ENCODE data around the gene TRMT6. TPM values are rescaled to one million over a fixed set of nuclear protein-coding genes. Genes with fewer than 3 reads are reported as not detected.

TRMT6 gene
- total and polyA plus RNA-seq, 10 of the 15 experiments (the other 5 are each of a cell fraction or from before 2014, with no cell fraction given), result 18.2 to 35.5 (median 22.6) TPM

DNA sequence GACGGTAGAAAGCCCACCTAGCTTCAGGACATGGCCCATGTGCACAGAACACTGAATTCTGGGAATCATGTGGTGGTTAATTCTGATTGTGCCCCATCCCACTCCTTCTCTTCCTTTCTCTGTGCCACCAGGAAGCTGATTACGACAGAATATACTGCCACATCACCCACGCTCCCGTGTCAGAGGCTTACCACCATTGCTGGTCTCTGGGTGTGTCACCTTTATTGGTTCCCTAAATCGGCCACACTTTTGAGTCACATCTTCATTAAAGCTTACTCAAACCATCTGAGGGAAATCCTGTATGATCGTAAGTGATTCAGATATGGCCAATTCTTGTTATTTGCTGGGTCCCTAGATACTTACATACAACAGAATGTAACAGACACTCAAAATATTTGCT, 3.1 kb downstream of the TRMT6 start:
- POLR2A ChIA-PET, result no interaction called here
- SMC1A ChIA-PET (ENCODE audit: uncharacterized antibody, unreplicated experiment), result interaction anchor here (0.8 to 1.4 kb wide), 5 partner anchors 12 to 415 kb away, joined by 3 to 4 read pairs (median 3); no protein-coding TSS in a partner anchor
- peaks cover 42% of the 10 kb centered on the region for H3K79me2 ChIP-seq (ENCODE audit: control insufficient read depth, insufficient read depth, low read length)
- RAD21 ChIA-PET (ENCODE audit: unreplicated experiment), result no interaction called here
- 0 out of 2 replicates have a peak overlapping the region, but pooled peaks have one; percentile 5 for H3K4me2 ChIP-seq (ENCODE audit: control insufficient read depth, insufficient read depth)
- H3K27me3 ChIP-seq (replicated peaks in 1 of 2; ENCODE audit: control insufficient read depth in 2 of 2, insufficient read depth in 2 of 2, low read length in 1 of 2), result no peaks in the 10 kb centered on the region
- H3K4me1 ChIP-seq (ENCODE audit: control insufficient read depth, insufficient read depth, low read length), result no peaks in the 10 kb centered on the region
- BruUV-seq (replicated peaks), result no TSS peak
- no peaks in the 10 kb centered on the region for H4K20me1 ChIP-seq (ENCODE audit: control insufficient read depth, insufficient read depth)
- peaks cover 4 to 21% of the 10 kb centered on the region in 2 experiments for H3K36me3 ChIP-seq (ENCODE audit: control insufficient read depth in 2 of 2, insufficient read depth in 2 of 2, low read length in 1 of 2)
- intact Hi-C loops (cut with micrococcal nuclease; ENCODE audit: unreplicated experiment), result no loop called here
- DNase-seq (ENCODE audit: low read depth, low spot score), result no peak
- ATAC-seq, result peak; percentile 36
- no peak overlapping the region for H3K27ac ChIP-seq (ENCODE audit: control insufficient read depth, insufficient read depth)
- TF ChIP-seq JUNB (IDR thresholded peaks at IDR 0.05) (0 out of 2 replicates have a peak, but pooled peaks have one; percentile 17), PML (IDR thresholded peaks at IDR 0.05; ENCODE audit: low read length) (no peak), SREBF2 (IDR thresholded peaks at IDR 0.05; ENCODE audit: low read length) (no peak), YY1 (IDR thresholded peaks at IDR 0.05; ENCODE audit: low read depth, low read length) (0 out of 2 replicates have a peak, but pooled peaks have one; percentile 32)
- H3K9me3 ChIP-seq (replicated peaks; ENCODE audit: control insufficient read depth, insufficient read depth, low read length), result no peaks in the 10 kb centered on the region
- 53% methylated on average over 6 of the region's 6 CpGs for WGBS (ENCODE audit: insufficient coverage, insufficient replicate concordance, low lambda C conversion rate, missing lambda C conversion rate)
- no peak overlapping the region for H3K9ac ChIP-seq (ENCODE audit: control insufficient read depth, insufficient read depth, low read length)
- in situ Hi-C loops (cut with MboI), result no loop called here
- no peak for FAIRE-seq
- H2AFZ ChIP-seq (ENCODE audit: control insufficient read depth, low read depth, low read length), result no peak overlapping the region
- H3K4me3 ChIP-seq, result 0 out of 2 replicates have a peak overlapping the region, but pooled peaks have one; percentile 7
- CTCF ChIA-PET, result interaction anchor here (1.1 to 2.7 kb wide), 4 partner anchors 9 to 419 kb away, joined by 3 to 9 read pairs (median 4); no protein-coding TSS in a partner anchor

DNA sequence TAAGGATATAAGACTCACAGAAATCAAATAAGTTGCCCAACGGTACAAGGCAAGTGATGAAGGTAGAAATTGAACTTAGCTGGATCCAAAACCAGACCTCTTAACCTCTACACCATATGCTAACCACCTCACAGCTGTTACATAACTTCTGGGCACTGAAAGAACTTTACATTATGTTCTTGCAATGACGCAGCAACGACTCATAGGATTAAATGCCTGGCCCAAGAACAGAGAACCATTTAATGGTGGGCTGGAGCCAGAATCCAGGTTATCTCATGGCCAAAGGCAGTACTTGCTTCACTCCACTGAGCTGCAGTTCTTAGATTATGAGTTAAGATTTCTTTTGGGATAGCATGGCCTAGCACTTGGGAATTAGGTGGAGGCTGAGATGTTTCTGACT, 4.4 kb downstream of the TRMT6 start:
- H3K27ac ChIP-seq (ENCODE audit: control insufficient read depth, insufficient read depth), result no peak overlapping the region
- ChIA-PET SMC1A (ENCODE audit: uncharacterized antibody, unreplicated experiment) (interaction anchor here (1.0 to 2.8 kb wide), 5 partner anchors 9 to 417 kb away, joined by 3 to 11 read pairs (median 3); no protein-coding TSS in a partner anchor), CTCF (interaction anchor here (1.1 to 1.4 kb wide), 3 partner anchors 10 to 416 kb away, joined by 3 to 4 read pairs (median 3); no protein-coding TSS in a partner anchor), RAD21 (ENCODE audit: unreplicated experiment) (no interaction called here), POLR2A (no interaction called here)
- DNase-seq (ENCODE audit: low read depth, low spot score), result no peak
- no peak for FAIRE-seq
- no peak overlapping the region for H3K4me2 ChIP-seq (ENCODE audit: control insufficient read depth, insufficient read depth)
- in situ Hi-C loops (cut with MboI), result no loop called here
- H2AFZ ChIP-seq (ENCODE audit: control insufficient read depth, low read depth, low read length), result no peak overlapping the region
- no peak overlapping the region for H3K4me3 ChIP-seq
- BruUV-seq (replicated peaks), result no TSS peak
- H3K9ac ChIP-seq (ENCODE audit: control insufficient read depth, insufficient read depth, low read length), result no peak overlapping the region
- H3K27me3 ChIP-seq (replicated peaks in 1 of 2; ENCODE audit: control insufficient read depth in 2 of 2, insufficient read depth in 2 of 2, low read length in 1 of 2), result no peaks in the 10 kb centered on the region
- intact Hi-C loops (cut with micrococcal nuclease; ENCODE audit: unreplicated experiment), result no loop called here
- H3K9me3 ChIP-seq (replicated peaks; ENCODE audit: control insufficient read depth, insufficient read depth, low read length), result no peaks in the 10 kb centered on the region
- peaks cover 31% of the 10 kb centered on the region for H3K79me2 ChIP-seq (ENCODE audit: control insufficient read depth, insufficient read depth, low read length)
- no peaks in the 10 kb centered on the region for H4K20me1 ChIP-seq (ENCODE audit: control insufficient read depth, insufficient read depth)
- no peak for ATAC-seq
- peaks cover 4 to 30% of the 10 kb centered on the region in 2 experiments for H3K36me3 ChIP-seq (ENCODE audit: control insufficient read depth in 2 of 2, insufficient read depth in 2 of 2, low read length in 1 of 2)
- no peaks in the 10 kb centered on the region for H3K4me1 ChIP-seq (ENCODE audit: control insufficient read depth, insufficient read depth, low read length)
- WGBS (ENCODE audit: insufficient coverage, insufficient replicate concordance, low lambda C conversion rate, missing lambda C conversion rate), result 66% methylated on average over 3 of the region's 3 CpGs
- TF ChIP-seq KAT2A (conservative IDR thresholded peaks at IDR 0.05; ENCODE audit: control insufficient read depth, low read depth, low read length), result no peak
- no peak for TF ChIP-seq SREBF2 (IDR thresholded peaks at IDR 0.05; ENCODE audit: low read length)
- TF ChIP-seq IKZF2 (IDR thresholded peaks at IDR 0.05), result no peak
- no peak for TF ChIP-seq SPI1 (IDR thresholded peaks at IDR 0.05; ENCODE audit: borderline replicate concordance, insufficient read depth, low read depth, low read length)
- TF ChIP-seq, protein P1, sequence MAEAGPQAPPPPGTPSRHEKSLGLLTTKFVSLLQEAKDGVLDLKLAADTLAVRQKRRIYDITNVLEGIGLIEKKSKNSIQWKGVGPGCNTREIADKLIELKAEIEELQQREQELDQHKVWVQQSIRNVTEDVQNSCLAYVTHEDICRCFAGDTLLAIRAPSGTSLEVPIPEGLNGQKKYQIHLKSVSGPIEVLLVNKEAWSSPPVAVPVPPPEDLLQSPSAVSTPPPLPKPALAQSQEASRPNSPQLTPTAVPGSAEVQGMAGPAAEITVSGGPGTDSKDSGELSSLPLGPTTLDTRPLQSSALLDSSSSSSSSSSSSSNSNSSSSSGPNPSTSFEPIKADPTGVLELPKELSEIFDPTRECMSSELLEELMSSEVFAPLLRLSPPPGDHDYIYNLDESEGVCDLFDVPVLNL (IDR thresholded peaks at IDR 0.05; ENCODE audit: low read depth, low read length), result no peak
- TF ChIP-seq RELA (IDR thresholded peaks at IDR 0.05; ENCODE audit: borderline replicate concordance, partially characterized antibody), result no peak
- no peak for TF ChIP-seq DPF2 (IDR thresholded peaks at IDR 0.05)
- TF ChIP-seq, protein P2, sequence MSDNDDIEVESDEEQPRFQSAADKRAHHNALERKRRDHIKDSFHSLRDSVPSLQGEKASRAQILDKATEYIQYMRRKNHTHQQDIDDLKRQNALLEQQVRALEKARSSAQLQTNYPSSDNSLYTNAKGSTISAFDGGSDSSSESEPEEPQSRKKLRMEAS (IDR thresholded peaks at IDR 0.05; ENCODE audit: low read depth, low read length), result no peak
- TF ChIP-seq TCF3 (IDR thresholded peaks at IDR 0.05; ENCODE audit: borderline replicate concordance, insufficient read depth, low read depth, low read length), result no peak
- TF ChIP-seq NR2C2 (IDR thresholded peaks at IDR 0.05; ENCODE audit: borderline replicate concordance, control insufficient read depth, insufficient read length, low read depth), result no peak
- TF ChIP-seq WRNIP1 (IDR thresholded peaks at IDR 0.05; ENCODE audit: borderline replicate concordance, low read depth, low read length), result no peak
- TF ChIP-seq PAX5 (IDR thresholded peaks at IDR 0.05; ENCODE audit: borderline replicate concordance, low read depth, low read length), result no peak
- TF ChIP-seq, protein P3, sequence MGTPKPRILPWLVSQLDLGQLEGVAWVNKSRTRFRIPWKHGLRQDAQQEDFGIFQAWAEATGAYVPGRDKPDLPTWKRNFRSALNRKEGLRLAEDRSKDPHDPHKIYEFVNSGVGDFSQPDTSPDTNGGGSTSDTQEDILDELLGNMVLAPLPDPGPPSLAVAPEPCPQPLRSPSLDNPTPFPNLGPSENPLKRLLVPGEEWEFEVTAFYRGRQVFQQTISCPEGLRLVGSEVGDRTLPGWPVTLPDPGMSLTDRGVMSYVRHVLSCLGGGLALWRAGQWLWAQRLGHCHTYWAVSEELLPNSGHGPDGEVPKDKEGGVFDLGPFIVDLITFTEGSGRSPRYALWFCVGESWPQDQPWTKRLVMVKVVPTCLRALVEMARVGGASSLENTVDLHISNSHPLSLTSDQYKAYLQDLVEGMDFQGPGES (IDR thresholded peaks at IDR 0.05), result no peak
- TF ChIP-seq SP1 (IDR thresholded peaks at IDR 0.05; ENCODE audit: low read depth, low read length), result no peak

All from GM12878 (cell line).